Endometrial microvascular endothelial cells (primary cell): ENCODE results near the gene ATP6V0A1. TPM values are rescaled to one million over a fixed set of nuclear protein-coding genes. Genes with fewer than 3 reads are reported as not detected.

Experiments used
- in situ Hi-C: cut with HindIII; loops from 2 replicates; pipeline ENCODE4 v1.10.0; 2017; ENCODE audit warnings: low sequenced_read_pairs, low pct_unique_long_range_greater_than_20kb; ENCODE audit errors: inconsistent ontology term
- total RNA-seq: library from RNA; depleted of rRNA; stranded (reverse); fragments of >200 nt; gene quantifications from one replicate; pipeline ENCODE4 v1.2.3, GENCODE V29; 2015; ENCODE audit errors: inconsistent ontology term

The ATP6V0A1 gene
- total RNA-seq, 1 donor from 2014 or later = 27.1 TPM

- in situ Hi-C loops = loop anchor here (25.0 kb wide), 1 partner anchor 325 kb away; the partner anchor contains the start of genes GHDC, HCRT and KCNH4
These were observed 53.6 kb downstream of the ATP6V0A1 start for GRCh38 chr17:42512246-42512645.

- in situ Hi-C loops = loop anchor here (25.0 kb wide), 1 partner anchor 325 kb away; the partner anchor contains the start of genes GHDC, HCRT and KCNH4
These were observed 54.1 kb downstream of the ATP6V0A1 start for GRCh38 chr17:42512733-42513251.

- in situ Hi-C loops = loop anchor here (25.0 kb wide), 1 partner anchor 326 kb away; the partner anchor contains the start of genes GHDC, HCRT and KCNH4
These were observed 55.0 kb downstream of the ATP6V0A1 start for GRCh38 chr17:42513686-42514085.

- in situ Hi-C loops = loop anchor here (25.0 kb wide), 1 partner anchor 327 kb away; the partner anchor contains the start of genes GHDC, HCRT and KCNH4
These were observed 55.6 kb downstream of the ATP6V0A1 start for GRCh38 chr17:42514279-42514678.

DNA sequence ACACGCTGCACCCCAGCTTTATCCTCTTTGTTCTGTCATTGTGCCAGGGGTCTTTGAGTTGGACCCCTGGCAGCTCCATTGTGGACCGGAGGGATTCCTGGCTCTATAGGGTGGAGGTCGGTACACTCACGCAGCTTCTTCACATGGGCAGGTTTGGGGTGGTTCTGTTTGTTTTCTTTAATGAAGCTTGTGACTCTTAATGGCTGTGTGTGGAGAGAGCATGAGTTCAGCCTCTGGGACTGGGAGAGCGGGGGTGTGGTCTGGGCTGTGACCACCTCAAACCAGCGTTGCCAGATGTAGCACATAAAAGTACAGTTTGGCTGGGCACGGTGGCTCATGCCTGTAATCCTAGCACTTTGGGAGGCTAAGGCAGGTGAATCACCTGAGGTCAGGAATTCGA is 56.2 kb downstream of the ATP6V0A1 start:
- in situ Hi-C loops = loop anchor here (5.0 to 25.0 kb wide), 2 partner anchors 93 to 328 kb away; partner anchors contain the start of genes CAVIN1, GHDC, HCRT and KCNH4

DNA sequence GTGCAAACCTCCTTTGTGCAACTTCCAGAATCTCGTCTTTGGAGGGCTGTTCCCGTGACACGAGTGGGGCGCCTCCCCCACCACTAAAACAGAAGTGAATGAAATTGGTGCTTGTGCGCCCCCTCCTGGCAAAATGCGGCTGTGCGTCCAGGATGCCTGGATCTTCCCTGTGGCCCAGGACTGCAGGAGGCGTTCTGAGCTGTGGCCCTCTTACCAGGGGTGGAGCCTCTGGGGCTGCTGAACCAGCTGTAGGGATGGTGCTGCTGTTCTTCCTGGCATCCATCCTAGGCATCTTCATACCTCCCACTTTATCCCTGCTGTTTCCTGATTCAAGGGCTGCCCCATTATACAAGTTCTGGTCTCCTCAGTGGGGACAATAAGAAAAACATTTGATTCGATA is 58.8 kb downstream of the ATP6V0A1 start:
- in situ Hi-C loops = loop anchor here (5.0 to 25.0 kb wide), 2 partner anchors 95 to 330 kb away; partner anchors contain the start of genes CAVIN1, GHDC, HCRT and KCNH4

- in situ Hi-C loops = loop anchor here (5.0 to 25.0 kb wide), 2 partner anchors 96 to 331 kb away; partner anchors contain the start of genes CAVIN1, GHDC, HCRT and KCNH4
These were observed 59.5 kb downstream of the ATP6V0A1 start for GRCh38 chr17:42518046-42518754.

- in situ Hi-C loops = loop anchor here (5.0 to 25.0 kb wide), 2 partner anchors 97 to 332 kb away; partner anchors contain the start of genes CAVIN1, GHDC, HCRT and KCNH4
These were observed 60.3 kb downstream of the ATP6V0A1 start for GRCh38 chr17:42518755-42519545.

- in situ Hi-C loops = loop anchor here (5.0 to 25.0 kb wide), 3 partner anchors 98 to 333 kb away; partner anchors contain the start of genes CAVIN1, GHDC, HCRT and KCNH4
These were observed 61.1 kb downstream of the ATP6V0A1 start for GRCh38 chr17:42519546-42520491.

- in situ Hi-C loops = loop anchor here (5.0 to 25.0 kb wide), 2 partner anchors 208 to 333 kb away; partner anchors contain the start of genes GHDC, HCRT and KCNH4
These were observed 61.9 kb downstream of the ATP6V0A1 start for GRCh38 chr17:42520540-42520951.

- in situ Hi-C loops = loop anchor here (5.0 to 25.0 kb wide), 2 partner anchors 209 to 334 kb away; partner anchors contain the start of genes GHDC, HCRT and KCNH4
These were observed 62.4 kb downstream of the ATP6V0A1 start for GRCh38 chr17:42521036-42521435.

DNA sequence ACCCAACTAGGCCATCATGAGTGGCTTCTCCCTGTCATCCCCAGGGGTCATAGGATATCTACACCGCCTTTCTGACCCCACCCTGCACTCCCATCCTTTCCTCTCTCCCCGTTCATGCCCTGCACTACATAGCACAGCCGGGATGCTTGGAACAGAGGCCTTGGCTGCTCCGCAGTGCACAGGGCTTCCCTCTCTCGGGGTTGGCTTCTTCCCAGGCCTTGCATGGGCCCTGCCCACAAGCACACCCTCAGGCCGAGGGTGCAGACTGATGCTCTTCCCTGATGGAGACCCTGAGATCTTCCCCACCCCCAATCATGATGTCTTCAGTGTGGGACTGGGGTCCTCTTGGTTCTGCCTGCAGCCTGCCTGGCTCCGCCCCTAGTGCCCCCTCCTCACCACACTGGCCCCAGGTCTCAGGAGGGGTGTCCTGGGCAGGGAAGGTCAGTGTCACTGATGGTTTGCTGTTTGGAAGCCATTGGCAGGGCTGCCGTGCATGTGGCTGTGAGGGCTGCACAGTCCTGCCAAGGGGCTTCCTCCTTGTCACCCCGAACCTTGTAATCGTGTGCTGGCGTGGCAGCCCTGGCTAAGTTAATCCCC is 63.1 kb downstream of the ATP6V0A1 start:
- in situ Hi-C loops = loop anchor here (5.0 to 25.0 kb wide), 2 partner anchors 209 to 334 kb away; partner anchors contain the start of genes GHDC, HCRT and KCNH4

GRCh38 chr17:42522263-42522790 is 63.6 kb downstream of the ATP6V0A1 start:
- in situ Hi-C loops = loop anchor here (5.0 to 25.0 kb wide), 2 partner anchors 210 to 335 kb away; partner anchors contain the start of genes GHDC, HCRT and KCNH4

DNA sequence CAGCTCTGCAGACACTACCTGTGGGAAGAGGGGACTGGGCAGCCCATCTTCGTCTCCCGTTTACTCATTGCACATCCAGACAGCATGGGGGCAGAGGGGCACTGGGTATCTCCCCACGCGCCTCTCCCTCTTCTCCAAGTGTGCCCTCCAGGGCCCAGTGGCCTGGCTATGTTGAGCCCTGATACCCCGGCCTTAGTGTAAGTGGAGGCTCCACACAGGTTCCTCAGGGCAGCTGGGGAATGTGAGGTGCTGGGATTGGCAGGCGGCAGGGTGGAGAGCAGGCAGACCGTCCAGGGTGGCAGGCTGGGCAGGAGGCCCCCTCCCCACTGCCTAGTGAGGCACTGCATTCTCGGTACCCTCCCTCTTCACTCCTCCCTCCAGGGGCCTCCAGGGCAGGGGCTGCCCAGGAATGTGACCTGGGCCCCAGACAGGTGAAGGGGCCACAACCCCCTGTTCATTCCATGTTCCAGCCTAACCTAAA is 64.2 kb downstream of the ATP6V0A1 start:
- in situ Hi-C loops = loop anchor here (5.0 to 25.0 kb wide), 2 partner anchors 211 to 336 kb away; partner anchors contain the start of genes GHDC, HCRT and KCNH4

GRCh38 chr17:42525221-42525620 is 66.5 kb downstream of the ATP6V0A1 start:
- in situ Hi-C loops = no loop called here

GRCh38 chr17:42526031-42526444 is 67.4 kb downstream of the ATP6V0A1 start:
- in situ Hi-C loops = no loop called here

DNA sequence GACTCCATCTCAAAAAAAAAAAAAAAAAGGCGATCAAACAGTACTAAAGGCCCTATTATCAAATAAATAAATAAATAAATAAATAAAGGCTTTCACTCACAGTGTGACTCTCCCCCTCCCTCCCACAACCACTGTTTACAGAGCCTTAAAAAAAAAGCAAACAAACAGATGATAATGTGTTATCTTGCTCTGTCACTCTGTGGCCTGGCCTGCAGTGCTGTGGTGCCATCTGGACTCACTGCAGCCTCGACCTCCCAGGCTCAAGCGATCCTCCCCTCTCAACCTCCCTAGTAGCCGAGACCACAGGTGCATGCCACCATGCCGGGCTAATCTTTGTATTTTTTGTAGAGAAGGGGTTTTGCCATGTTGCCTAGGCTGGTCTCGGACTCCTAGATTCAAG is 69.3 kb downstream of the ATP6V0A1 start:
- in situ Hi-C loops = no loop called here
